NCI-H2196 (cell line): Measurements from ENCODE around the gene GUCD1.

Experiments used
- DNase-seq: peaks from one replicate; lab custom pipeline; 2025; ENCODE audit not compliant: unreplicated experiment; lab: John Stamatoyannopoulos, UW

GUCD1 gene

DNA sequence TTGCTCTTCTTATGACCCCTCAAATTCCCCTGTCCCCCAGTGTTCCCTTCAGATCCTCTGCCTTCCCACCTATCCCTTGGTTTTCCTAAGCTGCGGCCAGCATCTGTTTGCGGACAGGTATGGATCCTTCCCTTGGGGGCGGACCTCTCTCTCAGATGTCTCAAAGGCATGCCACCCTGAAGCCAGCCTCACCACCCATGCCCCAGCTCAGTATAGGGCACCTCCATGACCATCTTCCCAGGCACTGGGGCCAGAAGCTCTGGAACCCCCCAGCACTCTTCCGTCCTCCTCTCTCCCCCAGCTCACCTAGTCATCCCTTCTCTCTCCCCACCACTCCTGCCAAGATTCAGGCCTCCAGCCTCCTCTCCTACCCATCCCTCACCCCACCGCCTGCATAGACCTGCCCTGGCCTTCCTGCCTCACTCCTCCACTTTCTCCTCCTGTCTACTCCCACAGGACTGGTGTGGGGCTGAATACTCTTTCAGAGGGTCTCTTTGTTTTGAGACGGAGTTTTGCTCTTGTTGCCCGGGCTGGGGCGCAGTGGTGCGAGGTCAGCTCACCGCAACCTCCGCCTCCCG, 35.7 kb upstream of the GUCD1 start:
- DNase-seq, result no peak

DNA sequence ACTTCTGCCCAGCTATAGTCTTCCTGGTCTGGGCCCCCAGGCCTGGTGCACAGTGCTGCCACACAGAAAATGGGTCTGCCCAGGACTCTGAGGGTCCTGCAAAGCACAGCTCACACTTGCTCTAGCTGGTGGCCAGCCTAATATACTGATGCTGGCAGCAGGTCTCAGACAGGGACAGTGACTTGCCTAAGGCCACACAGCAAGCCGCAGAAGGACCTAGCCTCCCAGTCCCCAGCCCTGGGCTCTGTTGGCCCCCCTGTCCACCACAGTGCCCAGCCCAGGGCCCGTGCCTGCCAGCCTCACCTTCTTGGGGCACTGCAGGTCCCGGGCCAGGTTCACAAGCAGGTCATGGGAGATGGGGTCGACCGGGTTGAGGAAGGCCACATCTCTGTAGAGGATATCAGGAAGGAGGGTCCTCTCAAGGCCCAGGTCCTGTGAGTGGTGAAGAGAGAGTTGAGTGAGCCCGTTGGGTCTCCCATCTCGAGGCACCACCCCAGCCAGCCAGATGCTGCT, 34.6 kb upstream of the GUCD1 start:
- DNase-seq, result no peak

DNA sequence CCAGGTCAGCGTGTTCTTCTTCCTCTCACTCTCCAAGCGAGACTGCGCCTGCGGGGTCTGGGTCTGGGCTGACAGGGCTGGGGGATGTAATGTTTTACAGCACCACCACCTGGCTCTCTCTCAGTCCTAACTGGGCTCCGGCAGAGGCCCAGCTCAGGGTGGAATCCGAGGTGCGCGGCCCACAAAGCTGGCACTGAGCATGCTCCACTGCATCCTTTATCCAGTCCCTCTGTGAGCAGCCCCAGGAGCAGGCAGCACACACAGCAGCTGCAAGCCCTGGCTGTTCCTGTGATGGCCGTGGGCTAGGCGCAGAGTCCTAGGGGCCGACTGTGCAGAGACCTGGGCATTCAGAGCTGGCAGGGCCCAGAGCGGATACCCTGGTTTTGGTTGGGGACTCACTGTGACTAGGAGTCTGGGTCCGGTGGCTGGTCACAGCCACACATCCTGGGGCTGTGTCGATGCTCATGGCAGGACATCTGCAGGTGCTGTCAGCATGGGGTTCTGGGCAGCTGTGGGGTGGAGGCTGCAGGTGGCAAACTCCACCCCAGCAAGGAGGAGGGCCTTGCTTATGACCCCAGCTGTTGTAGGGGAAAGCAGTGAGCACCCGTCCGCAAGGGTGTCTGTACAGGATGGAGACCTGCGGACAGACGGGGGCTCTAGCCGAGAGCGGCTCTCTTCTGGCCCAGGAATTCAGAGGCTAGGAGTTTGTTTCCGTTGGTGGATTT, 34.0 kb upstream of the GUCD1 start:
- DNase-seq, result no peak

DNA sequence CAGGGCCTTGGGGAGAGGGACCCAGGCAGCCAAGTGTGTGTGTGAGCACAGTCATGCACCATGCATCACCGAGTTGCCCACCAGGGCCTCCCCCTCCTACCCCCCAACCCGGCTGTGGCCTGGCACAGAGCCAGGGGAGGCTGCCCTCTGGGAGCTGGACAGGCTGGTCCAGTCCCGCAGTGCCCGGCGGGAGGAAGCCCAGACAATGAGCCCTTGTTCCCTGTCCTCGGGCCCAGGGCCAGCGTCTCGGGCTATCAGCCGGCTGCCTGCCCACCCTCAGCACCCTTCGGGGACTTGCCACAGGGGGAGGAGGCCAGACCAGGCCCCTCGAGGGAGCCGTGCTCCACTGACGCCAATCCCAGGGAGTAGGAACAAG, 33.4 kb upstream of the GUCD1 start:
- DNase-seq, result no peak

DNA sequence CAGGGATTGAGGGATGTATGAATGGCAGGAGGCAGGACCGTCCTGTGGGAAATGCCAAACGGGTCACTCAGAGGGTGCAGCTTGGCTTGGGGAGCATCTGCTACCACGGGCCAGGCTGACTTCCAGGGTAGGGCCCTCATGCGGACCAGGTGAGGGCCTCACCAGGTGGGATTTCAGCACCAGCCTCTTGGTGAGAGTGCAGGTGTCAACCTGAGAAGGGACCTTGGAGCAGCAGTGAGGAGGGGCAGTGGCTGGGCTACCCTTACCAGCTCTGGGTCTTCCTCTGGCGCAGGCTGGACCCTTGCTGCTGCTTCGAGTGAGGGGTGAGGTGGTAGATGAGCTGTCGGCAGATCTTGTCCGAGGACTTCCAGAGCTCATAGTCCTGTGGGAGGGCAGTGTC, 33.0 kb upstream of the GUCD1 start:
- DNase-seq, result no peak

DNA sequence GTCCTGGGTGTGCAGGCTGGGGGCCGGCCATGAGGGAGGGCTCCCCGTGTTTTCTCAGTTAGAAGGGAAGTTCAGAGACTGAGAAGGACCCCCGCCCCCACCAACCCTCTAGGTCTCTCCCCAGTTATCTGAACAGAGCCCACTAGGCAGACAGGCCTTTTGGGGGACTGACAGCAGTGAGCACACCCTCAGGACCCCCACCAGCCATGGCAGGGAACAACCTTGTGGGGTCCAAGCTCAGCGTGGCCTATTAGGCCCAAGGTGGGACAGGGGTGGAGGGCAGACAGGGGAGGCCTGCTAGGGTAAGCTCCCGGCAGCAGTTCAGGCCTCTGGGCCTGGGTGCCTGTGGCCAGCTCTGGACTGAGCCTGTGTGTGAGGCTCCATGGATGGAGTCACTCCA, 32.3 kb upstream of the GUCD1 start:
- no peak for DNase-seq

DNA sequence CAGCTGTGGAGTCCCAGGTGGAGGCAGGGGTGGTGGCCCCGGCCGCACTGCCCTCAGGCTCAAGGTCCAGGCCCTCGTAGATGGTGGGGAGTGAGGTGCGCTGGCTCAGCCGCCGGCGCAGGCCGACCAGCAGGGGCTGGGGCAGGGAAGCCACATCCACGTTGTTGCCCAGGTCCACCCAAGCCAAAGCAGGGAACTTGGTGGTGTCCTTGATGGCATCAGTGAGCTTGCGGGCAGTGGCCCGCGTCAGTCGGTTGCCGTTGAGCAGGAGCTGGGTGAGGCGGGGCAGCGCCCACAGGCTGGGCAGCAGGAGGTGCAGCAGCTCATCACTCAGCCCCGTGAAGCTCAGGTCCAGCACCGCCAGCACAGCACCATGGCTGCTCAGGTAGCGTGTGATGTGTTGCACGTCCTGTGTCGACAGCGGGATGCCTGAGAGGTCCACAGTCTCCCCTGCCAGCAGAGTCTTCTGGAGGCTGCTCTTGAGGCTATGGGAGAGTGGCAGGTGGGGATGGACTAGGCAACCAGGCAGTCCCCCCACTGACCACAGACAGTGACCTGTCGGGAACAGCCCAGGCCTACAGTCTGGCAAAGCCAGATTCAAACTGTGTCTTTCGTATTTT, 31.1 kb upstream of the GUCD1 start:
- DNase-seq, result no peak

DNA sequence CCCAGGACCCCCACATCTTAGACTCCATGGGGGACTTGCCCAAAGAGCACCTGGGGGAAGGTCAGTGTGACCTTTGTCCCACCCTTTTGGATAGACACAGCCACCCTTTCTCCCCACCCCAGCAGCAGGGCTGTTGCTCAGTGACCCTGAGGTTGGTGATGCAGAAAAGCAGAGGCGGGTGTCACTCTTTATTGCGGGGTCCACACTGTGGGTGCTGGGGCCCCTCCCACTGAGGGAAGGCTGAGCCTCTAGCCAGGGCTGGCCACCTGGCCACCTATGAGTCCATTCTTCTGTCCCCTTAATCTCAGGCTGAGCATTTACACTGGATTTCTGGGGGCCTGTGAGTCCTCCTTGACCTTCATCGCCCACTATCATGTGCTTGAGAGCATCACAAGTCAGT, 30.5 kb upstream of the GUCD1 start:
- no peak for DNase-seq

DNA sequence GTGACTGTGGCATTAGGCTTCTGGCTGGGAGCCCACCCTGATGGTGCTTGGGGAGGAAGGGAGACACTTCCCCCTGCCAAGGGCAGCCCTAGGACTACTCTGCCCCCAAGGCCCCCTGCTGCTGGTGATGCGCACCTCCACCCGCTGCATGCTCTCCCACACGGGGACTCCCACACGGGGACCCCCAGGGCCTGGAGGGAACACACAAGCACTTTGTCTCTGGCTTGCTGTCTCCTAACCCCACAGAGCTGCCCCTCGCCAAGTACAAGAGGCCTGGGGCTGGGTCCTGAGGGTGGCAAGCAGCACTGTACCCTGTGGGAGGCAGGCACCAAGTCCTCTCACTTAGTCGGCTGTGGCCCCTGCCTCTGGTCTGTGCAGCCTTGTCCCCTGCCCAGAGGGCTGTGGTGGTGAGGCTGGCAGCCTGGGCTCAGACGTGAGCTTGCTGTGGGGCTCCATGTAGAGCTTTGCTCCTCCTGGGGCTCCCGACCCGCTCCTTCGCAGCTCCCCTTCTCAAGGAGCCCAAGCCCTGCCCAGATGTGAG, 30.0 kb upstream of the GUCD1 start:
- no peak for DNase-seq

DNA sequence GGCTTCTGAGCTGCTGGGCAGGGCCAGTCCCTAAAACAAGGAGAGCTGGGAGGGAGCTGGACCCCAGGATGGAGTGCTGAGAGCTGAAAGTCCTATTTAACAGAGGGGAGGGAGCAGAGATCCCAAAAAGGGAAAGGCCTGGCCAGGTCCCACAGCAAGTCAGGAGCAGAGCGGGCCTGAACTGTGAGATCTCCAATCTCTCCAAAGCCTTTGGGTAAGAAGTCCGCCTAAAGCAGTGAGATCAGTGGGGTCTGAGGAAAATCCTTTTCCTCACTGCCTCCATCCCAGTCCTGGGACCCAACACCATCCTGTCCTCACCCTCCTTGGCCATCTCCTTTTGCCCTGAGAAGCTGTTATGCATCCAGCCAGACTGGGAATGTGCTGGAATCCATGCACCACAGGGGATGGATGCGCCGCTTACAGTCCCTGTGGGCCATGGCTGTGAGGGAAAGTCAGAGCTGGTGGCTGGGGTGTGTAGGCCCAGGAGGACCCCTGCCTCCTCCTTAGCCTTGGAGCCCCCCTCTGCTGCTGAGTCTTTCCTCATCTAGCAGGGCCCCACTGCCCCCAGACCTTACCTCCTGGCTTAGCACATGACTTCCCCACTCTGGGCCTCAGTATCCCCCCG, 29.3 kb upstream of the GUCD1 start:
- DNase-seq, result no peak

DNA sequence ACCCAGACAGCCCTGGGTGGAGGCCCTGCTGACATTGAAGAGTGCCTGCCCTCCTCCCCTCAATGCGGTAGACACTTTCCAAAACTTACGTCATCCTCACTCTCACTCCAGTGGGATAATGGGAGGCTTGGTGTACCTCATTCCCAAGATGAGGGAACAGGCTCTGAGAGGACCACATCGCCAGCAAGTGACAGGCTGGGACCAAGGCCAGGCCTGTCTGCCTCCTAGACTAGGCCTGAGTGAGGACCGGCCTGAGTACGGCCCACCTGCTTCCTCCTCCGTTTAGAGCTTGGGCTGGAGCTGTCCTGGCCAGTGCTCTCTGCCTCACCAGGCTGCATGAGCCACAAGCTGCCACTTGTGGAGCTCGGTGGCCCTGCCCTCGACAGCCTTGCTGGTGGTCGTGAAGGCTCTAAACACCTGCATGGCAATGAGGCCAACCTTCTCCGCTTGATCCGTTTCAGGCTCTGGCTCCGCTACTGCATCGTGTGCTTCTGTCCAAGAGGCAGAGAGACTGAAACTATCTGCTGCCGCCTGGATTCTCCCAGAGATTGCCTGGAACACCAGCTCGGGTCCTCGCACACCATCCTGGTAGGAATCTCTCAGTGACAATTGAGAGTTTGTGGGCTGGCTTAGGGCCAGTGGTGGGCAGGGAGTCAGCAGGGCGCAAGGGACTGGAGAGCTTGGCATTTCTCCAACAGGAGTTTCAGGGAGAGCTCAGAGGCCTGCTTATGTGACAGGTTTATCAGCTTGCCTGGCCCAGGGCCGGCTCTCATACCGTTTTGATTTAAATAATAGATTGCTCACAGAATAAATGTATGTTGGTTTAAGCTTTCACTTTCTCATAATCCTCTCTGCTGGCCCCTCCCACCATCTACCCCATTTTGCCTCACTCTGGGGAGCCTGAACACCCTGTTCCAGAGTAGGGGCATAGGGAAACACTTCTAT, 28.6 kb upstream of the GUCD1 start:
- DNase-seq, result peak; percentile 33

DNA sequence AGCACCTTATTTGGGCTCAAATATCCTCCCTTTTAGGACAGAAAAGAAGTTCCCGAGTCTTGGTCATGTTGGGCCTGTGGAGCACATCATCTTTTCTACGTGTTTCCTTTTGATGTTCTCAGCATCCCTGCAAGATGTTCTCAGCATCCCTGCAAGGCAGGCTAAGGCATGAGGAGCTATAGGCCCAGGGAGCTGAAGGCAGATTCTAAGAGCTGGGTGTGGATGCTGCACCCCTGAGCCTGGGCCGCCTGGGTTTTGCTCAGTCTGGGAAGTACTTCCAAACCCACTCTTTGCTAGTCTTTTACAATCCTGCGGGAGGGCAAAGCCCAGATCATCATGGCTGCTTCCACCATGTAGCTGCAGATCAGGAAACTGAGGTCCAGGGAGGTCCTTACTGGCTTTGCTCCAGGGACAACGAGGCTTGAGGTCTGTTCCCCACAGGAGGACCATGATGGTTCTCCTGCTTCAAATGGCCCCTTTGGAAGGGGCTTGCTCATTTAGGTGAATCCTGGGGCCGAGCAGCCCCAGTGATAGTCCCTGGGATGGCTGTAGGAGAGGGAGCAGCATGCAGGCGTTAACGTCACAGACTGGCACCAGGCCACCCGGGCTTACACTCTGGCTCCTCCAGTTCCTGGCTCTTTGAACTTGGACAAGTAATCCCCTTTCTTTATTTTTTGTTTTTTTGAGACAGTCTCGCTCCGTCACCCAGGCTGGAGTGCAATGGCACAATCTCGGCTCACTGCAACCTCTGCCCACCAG, 27.3 kb upstream of the GUCD1 start:
- no peak for DNase-seq

DNA sequence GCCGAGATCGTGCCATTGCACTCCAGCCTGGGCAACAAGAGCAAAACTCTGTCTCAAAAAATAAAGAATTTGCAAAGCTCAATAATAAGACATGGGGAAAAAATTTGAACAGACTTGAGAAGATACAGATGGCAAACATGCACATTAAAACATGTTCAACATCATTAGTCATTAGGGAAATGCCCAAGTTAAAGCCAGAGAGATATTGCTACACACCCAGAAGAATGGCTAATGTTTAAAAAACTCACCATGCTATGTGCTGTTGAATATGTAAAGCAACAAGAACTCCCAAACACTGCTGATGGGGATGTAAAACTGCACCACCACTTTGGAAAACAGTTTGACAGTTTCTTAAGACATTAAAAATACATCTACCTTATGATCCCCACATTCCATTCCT, 25.3 kb upstream of the GUCD1 start:
- no peak for DNase-seq

DNA sequence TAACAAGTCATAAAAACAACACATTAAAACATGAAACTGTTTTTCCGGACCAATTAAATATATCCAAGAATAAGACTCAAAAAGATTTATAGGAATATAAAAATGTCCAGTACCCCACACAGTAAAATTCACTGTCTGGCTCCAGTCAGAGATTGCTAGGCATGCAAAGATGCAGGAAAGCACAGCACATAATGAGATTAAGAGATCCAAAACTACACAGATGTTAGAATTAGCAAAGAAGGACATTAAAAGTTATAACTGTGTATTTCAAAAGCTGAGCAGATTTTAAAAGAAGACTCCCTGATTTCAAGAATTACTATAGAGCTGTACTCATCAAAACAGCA, 24.3 kb upstream of the GUCD1 start:
- DNase-seq, result no peak

DNA sequence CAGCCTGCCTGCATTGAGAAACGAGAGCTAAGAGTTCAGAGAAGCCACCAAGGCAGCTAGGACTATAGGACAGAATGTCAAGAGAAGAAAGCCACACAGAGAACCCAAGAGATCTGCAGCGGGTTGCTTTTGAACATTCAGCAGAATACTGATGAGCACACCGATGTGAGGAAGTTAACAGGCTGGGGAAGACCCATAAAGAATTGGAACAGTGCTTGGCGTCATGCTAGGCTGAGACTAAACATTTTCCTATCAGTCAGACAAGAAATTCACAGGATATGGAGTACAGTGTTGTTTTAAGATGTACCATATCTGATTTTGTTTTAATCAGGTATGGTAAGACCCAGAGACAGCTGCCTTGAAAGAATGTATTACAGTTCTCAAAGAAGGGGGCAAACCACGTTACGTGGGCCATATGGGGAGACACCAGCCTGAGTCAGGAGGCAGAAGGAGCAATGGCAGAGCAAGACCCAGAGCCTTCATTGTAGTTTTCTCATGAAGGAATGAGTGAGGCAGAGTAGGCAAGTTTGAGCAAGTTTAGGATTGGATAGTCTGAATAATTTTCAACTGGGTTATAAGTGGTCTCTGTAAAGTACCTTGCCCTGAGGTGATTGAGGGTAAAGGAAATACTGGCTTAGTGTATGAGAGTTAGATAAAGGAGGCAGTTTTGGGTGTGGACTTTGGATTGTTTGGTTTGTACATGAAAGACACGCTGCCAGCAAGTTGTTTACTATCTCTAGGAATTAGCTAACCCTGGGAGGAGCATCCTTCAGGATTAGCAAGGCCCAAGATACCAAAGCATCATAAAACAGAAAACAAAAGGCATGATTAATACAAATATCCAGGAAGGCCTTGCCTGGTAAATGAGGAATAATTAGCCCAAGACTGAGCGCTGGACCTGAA, 23.7 kb upstream of the GUCD1 start:
- DNase-seq, result no peak

DNA sequence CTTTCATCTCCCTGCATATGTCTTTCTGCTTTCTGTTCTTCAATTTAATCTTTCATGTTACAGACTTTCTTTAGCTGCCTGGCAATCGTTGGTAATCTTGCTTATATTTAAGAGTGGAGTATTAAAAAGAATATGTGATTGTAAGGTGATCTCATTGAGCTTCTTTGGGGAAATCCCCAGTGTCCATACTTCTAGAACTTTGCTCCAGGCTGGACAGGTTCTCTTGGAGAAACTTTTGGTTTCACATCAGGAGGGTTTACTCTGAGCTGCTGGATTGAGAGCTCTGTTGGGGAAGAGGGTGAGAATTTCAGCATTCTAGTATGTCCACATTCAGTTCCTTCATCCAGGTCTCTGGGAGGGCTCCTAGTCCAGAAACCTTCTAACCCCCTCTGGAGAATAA, 21.8 kb upstream of the GUCD1 start:
- DNase-seq, result no peak

DNA sequence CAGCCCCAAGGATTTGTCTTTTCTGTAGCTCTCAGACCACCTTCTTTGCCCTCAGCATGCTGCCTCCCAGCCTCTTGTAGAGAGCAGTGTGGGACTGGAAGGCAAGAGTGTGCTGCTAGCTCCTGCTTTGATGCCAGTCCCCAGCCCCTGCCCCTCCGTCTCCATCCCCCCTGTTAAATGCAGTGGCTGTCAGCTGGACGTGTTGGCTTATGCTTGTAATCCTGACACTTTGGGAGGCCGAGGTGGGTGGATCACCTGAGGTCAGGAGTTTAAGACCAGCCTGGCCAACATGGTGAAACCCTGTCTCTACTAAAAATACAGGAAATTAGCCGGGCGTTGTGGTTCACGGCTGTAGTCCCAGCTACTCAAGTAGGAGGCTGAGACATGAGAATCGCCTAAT, 16.3 kb upstream of the GUCD1 start:
- DNase-seq, result no peak

DNA sequence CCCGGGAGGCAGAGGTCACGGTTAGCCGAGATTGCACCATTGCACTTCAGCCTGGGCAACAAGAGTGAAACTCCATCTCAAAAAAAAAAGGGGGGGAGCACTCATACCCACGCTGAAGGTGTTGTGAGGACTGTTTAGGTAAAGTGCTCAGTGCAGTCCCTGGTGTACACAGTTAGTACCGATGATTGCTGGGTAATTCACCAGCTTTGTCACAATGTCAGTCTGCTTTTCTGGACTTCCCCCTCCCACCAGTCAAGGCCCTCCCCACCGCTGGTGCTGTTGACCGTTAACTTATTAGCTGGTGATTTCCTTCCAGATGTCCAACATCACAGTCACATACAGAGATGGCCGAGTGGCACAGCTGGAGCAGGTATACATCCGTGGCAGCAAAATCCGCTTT, 12.7 kb upstream of the GUCD1 start:
- DNase-seq, result no peak

DNA sequence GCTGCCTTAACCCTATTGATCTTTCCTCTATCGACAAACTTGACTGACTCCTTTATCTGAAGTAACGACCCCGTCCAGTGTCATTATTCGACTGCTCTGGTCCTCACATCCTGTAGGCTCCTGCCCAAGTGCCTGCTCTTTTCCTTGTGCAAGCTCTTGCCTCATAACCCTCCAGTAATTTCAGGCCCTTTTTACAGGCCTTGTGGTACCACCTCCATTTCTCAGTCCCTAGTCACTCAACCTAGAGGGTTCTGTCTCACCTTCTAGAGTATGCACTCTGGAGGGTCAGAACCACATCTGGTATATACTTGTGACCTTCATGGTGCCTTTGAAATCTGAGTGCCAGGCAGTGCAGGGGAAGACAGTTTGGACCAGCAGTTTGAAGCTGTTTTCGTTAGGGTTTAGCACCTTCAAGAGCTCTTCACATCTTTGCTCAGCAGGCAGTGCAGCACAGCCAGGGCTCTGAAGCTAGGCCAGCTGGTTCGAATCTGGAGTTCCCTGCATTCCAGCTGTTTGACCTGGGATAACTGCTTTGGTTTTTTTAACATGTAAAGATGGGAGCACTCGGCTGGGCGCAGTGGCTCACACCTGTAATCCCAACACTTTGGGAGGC, 12.1 kb upstream of the GUCD1 start:
- DNase-seq, result no peak
